GM19099 (cell line): ENCODE data around the gene AUTS2.

Experiments used
- POLR2A ChIP-seq: IDR thresholded peaks from 3 replicates; pipeline ENCODE4 v1.6.1; 2011; ENCODE audit warnings: low read depth; ENCODE audit not compliant: insufficient read length; ENCODE audit errors: extremely low read depth

AUTS2 gene

DNA sequence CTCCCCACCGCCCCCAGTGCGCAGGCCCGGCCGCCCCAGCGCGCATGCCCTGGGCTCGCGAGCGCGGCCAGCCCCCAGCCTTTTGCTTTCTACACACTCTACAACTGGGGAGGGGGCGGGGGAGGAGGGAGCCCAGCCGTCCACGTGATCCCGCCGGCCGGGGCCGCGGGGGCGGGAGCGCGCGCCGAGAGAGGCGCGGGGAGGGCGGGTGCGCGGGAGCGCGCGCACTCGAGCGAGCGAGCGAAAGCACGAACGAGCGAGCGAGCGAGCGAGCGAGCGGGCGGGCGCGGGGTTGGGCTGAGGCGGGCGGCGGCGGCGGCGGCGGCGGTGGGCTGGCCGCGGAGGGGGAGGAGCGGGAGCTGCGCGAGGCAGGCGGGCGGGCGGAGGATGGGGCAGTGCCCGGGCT is at the start of gene AUTS2:
Gene AUTS2, plus strand, starts transcription at position 395 of the 406 bp plus-strand sequence. CDS start 1,179 bp downstream, outside the sequence.
- no peak for TF ChIP-seq POLR2A

DNA sequence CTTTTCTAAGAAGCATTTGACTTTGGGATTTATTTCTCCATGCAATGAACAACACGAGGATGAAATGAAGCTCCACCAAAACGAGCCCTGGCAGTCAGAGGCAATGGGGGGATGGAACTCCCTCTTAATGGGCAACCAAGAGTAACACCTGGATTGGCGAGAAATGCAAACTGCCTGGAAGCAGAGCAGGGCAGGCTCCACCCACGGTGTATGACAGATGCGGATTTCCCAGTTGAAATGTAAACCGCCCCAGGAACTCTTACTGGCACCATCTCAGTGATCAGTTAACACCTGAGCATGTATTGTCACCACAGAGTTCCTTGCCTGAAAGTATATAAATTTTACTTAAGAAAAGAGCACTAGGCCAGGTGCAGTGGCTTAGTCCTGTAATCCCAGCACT is 47.3 kb upstream of the AUTS2 start:
- TF ChIP-seq POLR2A: no peak

DNA sequence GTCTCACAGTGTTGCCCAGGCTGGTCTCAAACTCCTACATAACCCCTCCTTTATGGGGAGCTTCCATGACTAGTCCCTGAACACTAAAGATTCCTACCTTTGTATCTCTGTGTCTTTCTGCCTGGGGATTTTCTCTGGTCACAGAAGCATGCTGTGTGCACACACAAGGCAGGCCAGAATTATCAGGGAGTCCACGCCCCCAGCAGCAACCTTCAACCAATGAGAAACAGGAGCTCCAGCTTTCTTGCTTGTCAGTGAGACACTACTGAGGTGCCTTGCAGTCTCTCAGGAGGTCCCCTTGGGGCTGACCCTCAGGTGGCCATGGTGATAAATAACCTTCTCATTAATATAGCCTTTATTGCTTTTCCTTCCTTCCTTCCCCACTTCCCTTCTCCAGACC is 45.1 kb upstream of the AUTS2 start:
- TF ChIP-seq POLR2A: no peak

DNA sequence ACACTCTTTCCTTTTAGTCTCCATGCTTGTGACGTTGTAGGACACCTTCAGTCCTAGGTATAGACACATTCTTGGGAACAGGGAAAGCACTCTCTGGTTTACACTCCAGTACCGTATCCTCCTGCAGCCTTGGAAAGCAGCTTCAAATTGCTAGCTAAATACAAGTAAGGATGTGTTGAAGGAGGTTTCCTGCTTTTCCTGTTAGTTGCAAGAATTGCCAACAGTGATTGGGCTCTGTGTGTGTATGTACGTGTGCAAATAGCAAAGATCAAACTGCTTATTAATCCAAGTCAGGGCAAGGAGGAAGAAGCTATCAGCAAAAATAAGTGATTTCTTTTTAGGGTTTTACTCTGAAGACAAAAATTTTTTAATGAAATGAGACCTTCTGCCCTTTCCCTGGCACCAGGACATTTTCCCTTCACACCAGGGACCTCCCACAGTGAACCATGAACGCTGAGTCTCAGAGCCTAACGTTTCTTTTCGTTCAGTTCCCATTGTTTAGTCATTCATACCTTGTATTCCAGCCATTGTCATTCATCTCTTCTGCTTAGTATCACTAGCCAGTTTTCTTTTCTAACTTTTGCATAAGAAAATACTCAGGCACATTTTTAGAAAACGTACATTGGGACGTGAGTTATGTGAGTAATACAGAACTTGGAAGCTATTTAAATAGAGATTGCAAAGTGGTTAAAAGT is 36.9 kb upstream of the AUTS2 start:
- no peak for TF ChIP-seq POLR2A

DNA sequence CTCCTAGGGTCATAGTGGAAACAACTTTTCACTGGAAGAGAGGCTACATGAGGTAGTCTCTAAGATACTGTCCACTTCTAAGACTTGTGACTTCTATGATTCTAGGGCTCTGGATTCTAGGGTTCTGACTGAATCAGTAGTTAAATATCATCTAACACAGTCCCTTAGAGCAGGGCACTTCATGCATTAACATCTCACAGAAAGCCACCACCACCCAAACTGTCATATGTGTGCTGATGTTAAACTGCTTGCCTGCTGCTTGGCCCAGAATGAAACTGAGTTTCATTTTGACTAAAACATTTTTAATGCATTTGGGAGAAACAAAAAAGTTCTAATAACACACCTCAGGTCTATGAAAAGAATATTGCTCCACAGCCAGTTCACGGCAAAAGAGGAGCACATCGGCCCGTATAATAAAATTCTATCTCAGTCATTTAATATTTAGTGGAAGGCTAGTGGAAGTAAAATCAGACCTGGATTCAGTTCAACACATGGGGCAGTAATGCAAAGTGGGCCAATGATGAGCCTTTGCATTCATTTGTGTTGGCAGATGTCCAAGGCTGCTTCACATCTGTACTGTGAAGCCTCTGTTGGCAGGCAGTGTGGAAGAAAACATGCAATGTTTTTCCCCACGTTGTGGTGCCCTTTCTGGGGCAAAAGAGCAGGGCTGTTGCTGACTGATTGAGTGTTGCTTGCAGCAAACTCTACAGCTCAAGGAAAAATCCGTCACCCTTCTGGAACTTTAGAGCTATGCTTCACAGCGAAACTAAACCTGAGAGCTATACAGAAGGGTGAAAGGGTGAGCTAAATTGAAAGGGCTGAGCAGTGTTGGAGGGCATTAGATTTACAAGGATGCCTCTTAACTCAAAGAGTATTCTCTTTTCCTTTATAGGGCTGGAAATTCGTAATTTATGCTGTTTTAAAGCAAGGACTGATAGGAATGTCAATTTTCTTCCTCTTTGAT is 33.5 kb upstream of the AUTS2 start:
- no peak for TF ChIP-seq POLR2A

DNA sequence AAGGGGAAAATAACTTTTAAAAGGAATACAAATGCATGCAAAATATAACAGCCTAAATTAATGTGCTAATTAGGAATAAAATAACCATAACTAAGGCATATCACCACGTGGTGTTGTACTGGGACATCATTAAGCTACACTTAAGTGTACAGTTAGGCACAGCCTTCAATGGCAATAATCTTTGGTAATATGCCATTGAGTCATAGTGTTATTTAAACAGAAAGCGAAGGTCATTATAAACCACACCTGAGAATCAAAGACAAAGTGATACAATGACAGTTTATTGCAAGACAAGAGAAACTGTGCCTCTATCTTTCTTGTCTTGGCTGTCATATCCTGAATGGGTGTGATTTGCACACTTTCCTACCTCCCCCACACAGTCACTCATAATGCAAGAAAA is 30.5 kb upstream of the AUTS2 start:
- no peak for TF ChIP-seq POLR2A

DNA sequence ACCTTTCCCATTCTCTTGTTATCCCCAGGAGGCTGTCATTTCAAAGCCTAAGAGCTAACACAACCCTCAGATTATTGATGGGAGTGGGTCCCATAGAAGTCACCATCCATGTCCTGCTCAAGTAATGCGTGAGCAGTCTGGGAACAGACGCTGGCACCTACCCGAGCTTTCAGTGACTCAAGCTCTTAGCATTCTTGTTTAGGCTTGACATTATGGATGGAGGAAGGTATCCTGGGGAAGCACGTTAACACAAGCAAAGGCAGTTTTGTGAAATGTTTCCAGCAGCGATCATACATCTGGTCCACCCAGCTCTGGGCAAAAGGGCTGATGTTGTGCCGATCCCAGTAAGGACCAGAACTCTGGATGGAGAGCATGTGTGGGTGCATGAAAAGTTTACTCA is 30.0 kb upstream of the AUTS2 start:
- no peak for TF ChIP-seq POLR2A

DNA sequence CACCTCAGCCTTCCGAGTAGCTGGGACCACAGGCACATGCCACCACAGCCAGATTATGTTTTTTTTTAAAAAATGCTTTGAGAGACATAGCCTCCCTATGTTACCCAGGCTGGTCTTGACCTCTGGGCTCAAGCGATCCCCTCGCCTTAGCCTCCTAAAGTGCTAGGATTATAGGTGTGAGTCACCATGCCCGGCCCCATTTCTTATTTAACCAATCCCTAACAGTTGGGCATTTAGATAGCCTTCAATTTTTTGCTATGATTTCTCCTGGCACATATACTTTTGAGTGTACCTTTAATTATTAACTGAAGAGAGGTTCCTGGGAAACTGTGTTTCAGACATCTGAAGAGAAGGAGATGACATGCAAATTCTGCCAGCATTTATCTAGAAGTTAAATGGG is 22.6 kb upstream of the AUTS2 start:
- TF ChIP-seq POLR2A: no peak

DNA sequence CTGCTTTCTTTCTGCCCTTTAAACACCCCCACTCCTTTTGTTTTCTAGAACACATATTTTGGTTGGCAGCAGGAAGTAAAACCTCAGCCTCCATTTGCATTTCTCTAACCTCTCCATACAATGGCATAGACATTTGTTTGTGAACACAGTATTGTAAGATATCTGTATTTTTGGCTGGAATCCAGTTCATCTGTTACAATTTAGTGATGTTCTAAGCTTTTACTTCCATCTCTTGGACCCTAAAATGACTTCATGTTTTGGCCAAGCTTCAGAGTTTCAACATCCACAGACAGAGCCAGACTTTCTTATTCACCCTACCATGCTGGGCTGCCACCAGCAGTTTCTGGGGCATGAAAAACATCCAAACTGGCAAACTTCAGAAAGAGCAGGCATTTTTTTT is 21.1 kb upstream of the AUTS2 start:
- no peak for TF ChIP-seq POLR2A

DNA sequence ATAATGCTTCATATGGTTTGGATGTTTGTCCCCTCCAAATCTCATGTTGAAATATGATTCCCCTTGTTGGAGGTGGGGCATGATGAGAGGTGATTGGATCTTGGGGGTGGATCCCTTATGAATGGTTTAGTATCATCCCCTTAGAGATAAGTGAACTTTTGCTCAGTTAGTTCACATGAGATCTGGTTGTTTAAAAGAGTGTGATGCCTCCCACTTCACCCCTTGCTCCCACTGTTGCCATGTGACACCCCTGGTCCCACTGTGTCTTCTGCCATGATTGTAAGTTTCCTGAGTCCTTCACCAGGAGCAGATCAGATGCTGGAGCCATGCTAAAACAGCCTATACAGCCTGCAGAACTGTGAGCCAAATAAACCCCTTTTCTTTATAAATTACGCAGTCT is 13.1 kb upstream of the AUTS2 start:
- no peak for TF ChIP-seq POLR2A

DNA sequence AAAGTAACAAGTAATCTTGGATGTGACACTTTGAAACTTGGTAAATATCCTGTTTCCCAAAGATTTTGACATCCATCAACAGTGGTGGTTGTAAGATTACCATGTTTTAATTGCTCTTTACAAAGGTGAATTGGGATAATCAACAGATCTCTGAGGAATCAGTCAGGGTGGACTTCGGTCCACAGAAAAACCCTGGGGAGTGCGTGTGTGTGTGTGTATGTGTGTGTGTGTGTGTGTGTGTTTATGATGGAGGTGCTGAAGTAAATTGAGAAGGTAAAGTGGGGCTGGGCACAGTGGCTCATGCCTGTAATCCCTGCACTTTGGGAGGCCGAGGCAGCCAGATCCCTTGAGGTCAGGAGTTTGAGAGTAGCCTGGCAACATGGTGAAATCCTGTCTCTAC is 12.0 kb upstream of the AUTS2 start:
- no peak for TF ChIP-seq POLR2A

DNA sequence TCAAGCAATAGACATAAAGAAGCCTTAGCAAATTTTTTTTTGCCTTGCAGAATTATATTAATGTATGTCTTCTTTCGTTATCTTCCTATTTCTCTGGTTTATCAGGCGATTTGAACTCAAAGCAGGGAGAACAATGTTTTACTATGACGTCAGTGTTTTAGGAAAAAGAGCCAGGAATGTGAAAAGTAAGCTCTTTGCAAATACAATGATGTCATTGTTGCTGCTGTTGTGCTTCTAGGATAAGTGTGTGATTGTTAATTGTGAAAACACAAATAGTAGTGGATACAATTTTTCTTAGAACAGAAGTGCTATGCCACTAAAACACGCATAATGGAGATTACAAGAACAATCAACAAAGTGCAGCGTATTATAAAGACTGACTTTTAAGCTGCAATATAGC is 9.5 kb upstream of the AUTS2 start:
- no peak for TF ChIP-seq POLR2A

DNA sequence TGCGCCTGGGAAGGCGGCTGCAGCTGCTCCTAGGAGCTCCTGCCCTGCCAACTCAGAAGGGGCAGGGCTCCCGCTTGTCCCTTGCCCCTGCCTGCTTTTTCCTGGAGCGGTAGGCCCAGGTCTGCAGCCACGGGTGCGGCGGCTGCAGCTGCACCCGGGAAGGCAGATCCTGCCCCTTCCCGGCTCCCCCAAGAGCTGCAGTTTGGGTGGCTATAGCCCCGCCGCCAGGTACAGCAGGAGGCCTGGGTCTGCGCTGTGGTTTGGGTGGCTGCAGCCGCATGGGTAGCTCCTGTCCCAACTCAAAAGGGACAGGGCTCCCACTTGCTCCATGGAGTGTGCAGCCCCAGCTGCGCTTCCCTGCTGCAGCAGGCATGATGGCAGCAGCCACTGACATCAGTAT is 6.5 kb upstream of the AUTS2 start:
- no peak for TF ChIP-seq POLR2A

DNA sequence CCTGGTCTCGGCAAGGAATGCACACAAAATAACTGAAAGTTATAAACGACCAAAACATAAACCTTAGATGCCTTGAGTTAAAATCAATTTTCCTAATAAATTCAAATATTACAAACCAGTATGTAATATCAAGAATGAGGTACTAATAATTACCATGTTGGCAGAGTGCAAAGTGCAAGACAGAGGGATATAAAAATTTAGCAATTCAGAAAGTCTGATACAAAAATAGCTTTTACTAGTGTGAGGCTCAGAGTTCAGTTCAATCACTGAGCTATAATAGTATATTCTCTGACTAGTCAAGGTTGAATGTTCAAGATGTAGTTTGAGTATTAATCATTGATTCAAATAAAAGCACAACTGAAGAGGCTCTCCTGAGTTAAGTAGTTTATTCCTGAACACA is 4.8 kb upstream of the AUTS2 start:
- no peak for TF ChIP-seq POLR2A

DNA sequence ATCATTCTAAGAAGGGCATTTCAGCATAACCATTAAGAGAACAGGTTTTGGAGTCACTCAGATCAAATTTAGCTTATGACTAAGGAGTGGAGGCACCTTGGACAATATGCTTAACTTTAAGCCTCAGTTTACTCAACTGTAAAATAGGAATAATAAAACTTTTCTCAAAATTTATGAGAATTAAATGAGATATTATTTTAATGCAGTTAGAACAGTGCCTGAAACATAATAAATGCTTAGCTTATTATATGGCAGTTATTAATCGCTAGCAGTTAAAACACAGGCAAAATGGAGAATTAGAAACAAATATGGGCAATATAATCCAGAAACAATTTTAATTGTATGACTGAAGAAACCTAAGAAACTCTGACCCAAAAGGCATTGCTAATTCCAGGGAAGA is 2.9 kb upstream of the AUTS2 start:
- no peak for TF ChIP-seq POLR2A

DNA sequence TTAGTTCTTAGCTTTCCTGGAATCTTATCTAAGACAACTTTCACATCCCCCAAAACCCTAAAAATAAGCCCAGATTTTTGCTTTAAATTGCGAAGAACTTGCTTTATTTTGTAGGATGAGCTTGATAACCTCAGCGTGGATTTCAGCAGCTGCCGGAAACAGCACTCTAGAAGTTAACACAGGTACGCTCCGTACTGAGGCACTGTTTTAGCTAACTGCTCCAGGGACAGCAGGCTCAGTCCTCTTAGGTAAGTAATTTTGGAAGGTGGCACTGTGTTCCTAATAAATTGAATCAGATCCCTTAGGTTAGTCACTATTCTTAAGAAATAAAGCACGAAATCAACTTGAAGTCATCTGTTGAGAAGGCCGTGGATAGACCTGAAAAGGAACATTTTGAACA is 2.2 kb upstream of the AUTS2 start:
- no peak for TF ChIP-seq POLR2A
